Measurements from ENCODE around the gene IQCK.

The IQCK gene

GRCh38 chr16:19830902-19831560 is 113.0 kb downstream of the IQCK start:
- no peak for DNase-seq (ENCODE audit: low read depth, low spot score)
- TF ChIP-seq FOXP2 (optimal IDR thresholded peaks at IDR 0.05; ENCODE audit: control extremely low read depth, extremely low read length, insufficient read depth) (no peak), EZH2 (IDR thresholded peaks at IDR 0.05) (no peak), POLR2AphosphoS5 (IDR thresholded peaks at IDR 0.05; ENCODE audit: borderline replicate concordance, low read depth, low read length) (no peak)
- no peaks in the 10 kb centered on the region for H3K9me3 ChIP-seq (ENCODE audit: low read depth, low read length)
- H3K27ac ChIP-seq, result no peak overlapping the region
- no peaks in the 10 kb centered on the region for H3K36me3 ChIP-seq (ENCODE audit: insufficient read depth, low read length)
- H3K9ac ChIP-seq (ENCODE audit: insufficient read length), result no peak overlapping the region
- no peak overlapping the region for H3K4me3 ChIP-seq

- Histone ChIP-seq H3K36me3 (ENCODE audit: insufficient read depth, low read length) (no peaks in the 10 kb centered on the region), H3K9ac (ENCODE audit: insufficient read length) (no peak overlapping the region), H3K9me3 (ENCODE audit: low read depth, low read length) (no peaks in the 10 kb centered on the region), H3K4me3 (no peak overlapping the region), H3K27ac (no peak overlapping the region)
- no peak for TF ChIP-seq EZH2 (IDR thresholded peaks at IDR 0.05)
- no peak for TF ChIP-seq FOXP2 (optimal IDR thresholded peaks at IDR 0.05; ENCODE audit: control extremely low read depth, extremely low read length, insufficient read depth)
- TF ChIP-seq POLR2AphosphoS5 (IDR thresholded peaks at IDR 0.05; ENCODE audit: borderline replicate concordance, low read depth, low read length), result no peak
- no peak for DNase-seq (ENCODE audit: low read depth, low spot score)
Measured at GRCh38 chr16:19831678-19832077, 113.6 kb downstream of the IQCK start.

- H3K36me3 ChIP-seq (ENCODE audit: insufficient read depth, low read length), result no peaks in the 10 kb centered on the region
- no peak for TF ChIP-seq FOXP2 (optimal IDR thresholded peaks at IDR 0.05; ENCODE audit: control extremely low read depth, extremely low read length, insufficient read depth)
- no peak for TF ChIP-seq POLR2AphosphoS5 (IDR thresholded peaks at IDR 0.05; ENCODE audit: borderline replicate concordance, low read depth, low read length)
- TF ChIP-seq EZH2 (IDR thresholded peaks at IDR 0.05), result no peak
- no peak overlapping the region for H3K27ac ChIP-seq
- H3K4me3 ChIP-seq, result no peak overlapping the region
- DNase-seq (ENCODE audit: low read depth, low spot score), result no peak
- no peak overlapping the region for H3K9ac ChIP-seq (ENCODE audit: insufficient read length)
- no peaks in the 10 kb centered on the region for H3K9me3 ChIP-seq (ENCODE audit: low read depth, low read length)
Measured at GRCh38 chr16:19833176-19833575, 115.1 kb downstream of the IQCK start.

- H3K36me3 ChIP-seq (ENCODE audit: insufficient read depth, low read length), result no peaks in the 10 kb centered on the region
- H3K4me3 ChIP-seq, result no peak overlapping the region
- no peak for TF ChIP-seq POLR2AphosphoS5 (IDR thresholded peaks at IDR 0.05; ENCODE audit: borderline replicate concordance, low read depth, low read length)
- H3K27ac ChIP-seq, result no peak overlapping the region
- DNase-seq (ENCODE audit: low read depth, low spot score), result no peak
- H3K9me3 ChIP-seq (ENCODE audit: low read depth, low read length), result no peaks in the 10 kb centered on the region
- H3K9ac ChIP-seq (ENCODE audit: insufficient read length), result no peak overlapping the region
Measured at GRCh38 chr16:19833581-19833980, 115.5 kb downstream of the IQCK start.

GRCh38 chr16:19835196-19835595 is 117.1 kb downstream of the IQCK start:
- no peak overlapping the region for H3K27ac ChIP-seq

DNA sequence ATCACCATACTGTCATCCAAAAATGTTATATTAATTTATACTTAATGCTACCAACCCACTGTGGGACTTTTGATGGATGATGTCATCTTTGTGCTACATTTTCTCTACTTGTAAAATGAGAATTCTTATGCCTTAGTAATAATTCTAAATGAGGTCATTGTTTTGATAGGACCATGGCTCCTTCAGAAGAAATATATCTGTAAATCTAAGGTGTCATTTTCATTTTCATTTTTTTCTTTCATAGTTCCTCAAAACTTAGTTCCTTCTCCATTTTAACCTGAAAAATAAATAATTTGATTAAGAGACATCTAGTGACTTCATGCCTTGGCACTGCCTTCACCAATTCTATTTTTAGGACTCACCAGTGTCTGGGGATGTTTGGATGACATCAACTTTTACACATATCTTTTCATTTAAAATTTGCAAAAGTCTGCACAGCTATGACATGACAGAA is 117.9 kb downstream of the IQCK start:
- Histone ChIP-seq H3K36me3 (ENCODE audit: insufficient read depth, low read length) (no peaks in the 10 kb centered on the region), H3K27ac (no peak overlapping the region), H3K4me3 (no peak overlapping the region), H3K9ac (ENCODE audit: insufficient read length) (no peak overlapping the region), H3K9me3 (ENCODE audit: low read depth, low read length) (no peaks in the 10 kb centered on the region)
- DNase-seq (ENCODE audit: low read depth, low spot score), result no peak
- TF ChIP-seq FOXP2 (optimal IDR thresholded peaks at IDR 0.05; ENCODE audit: control extremely low read depth, extremely low read length, insufficient read depth) (no peak), POLR2AphosphoS5 (IDR thresholded peaks at IDR 0.05; ENCODE audit: borderline replicate concordance, low read depth, low read length) (no peak), EZH2 (IDR thresholded peaks at IDR 0.05) (no peak)

More at GRCh38 chr16:19835196-19835595, 117.1 kb downstream of the IQCK start:
- no peak for DNase-seq (ENCODE audit: low read depth, low spot score)
- no peaks in the 10 kb centered on the region for H3K9me3 ChIP-seq (ENCODE audit: low read depth, low read length)
- H3K9ac ChIP-seq (ENCODE audit: insufficient read length), result no peak overlapping the region
- no peak for TF ChIP-seq FOXP2 (optimal IDR thresholded peaks at IDR 0.05; ENCODE audit: control extremely low read depth, extremely low read length, insufficient read depth)
- TF ChIP-seq EZH2 (IDR thresholded peaks at IDR 0.05), result no peak
- no peak for TF ChIP-seq POLR2AphosphoS5 (IDR thresholded peaks at IDR 0.05; ENCODE audit: borderline replicate concordance, low read depth, low read length)
- H3K36me3 ChIP-seq (ENCODE audit: insufficient read depth, low read length), result no peaks in the 10 kb centered on the region
- H3K4me3 ChIP-seq, result no peak overlapping the region

GRCh38 chr16:19837331-19837980 is 119.4 kb downstream of the IQCK start:
- TF ChIP-seq POLR2AphosphoS5 (IDR thresholded peaks at IDR 0.05; ENCODE audit: borderline replicate concordance, low read depth, low read length) (no peak), EZH2 (IDR thresholded peaks at IDR 0.05) (no peak), FOXP2 (optimal IDR thresholded peaks at IDR 0.05; ENCODE audit: control extremely low read depth, extremely low read length, insufficient read depth) (no peak)
- H3K27ac ChIP-seq, result no peak overlapping the region

GRCh38 chr16:19837984-19838707 is 120.1 kb downstream of the IQCK start:
- Histone ChIP-seq H3K4me3 (no peak overlapping the region), H3K9ac (ENCODE audit: insufficient read length) (no peak overlapping the region), H3K27ac (no peak overlapping the region), H3K36me3 (ENCODE audit: insufficient read depth, low read length) (no peaks in the 10 kb centered on the region), H3K9me3 (ENCODE audit: low read depth, low read length) (no peaks in the 10 kb centered on the region)
- no peak for DNase-seq (ENCODE audit: low read depth, low spot score)
- no peak for TF ChIP-seq EZH2 (IDR thresholded peaks at IDR 0.05)
- TF ChIP-seq POLR2AphosphoS5 (IDR thresholded peaks at IDR 0.05; ENCODE audit: borderline replicate concordance, low read depth, low read length), result no peak
- TF ChIP-seq FOXP2 (optimal IDR thresholded peaks at IDR 0.05; ENCODE audit: control extremely low read depth, extremely low read length, insufficient read depth), result no peak

More at GRCh38 chr16:19837331-19837980, 119.4 kb downstream of the IQCK start:
- no peaks in the 10 kb centered on the region for H3K36me3 ChIP-seq (ENCODE audit: insufficient read depth, low read length)
- DNase-seq (ENCODE audit: low read depth, low spot score), result no peak
- no peak overlapping the region for H3K9ac ChIP-seq (ENCODE audit: insufficient read length)
- H3K9me3 ChIP-seq (ENCODE audit: low read depth, low read length), result no peaks in the 10 kb centered on the region
- H3K4me3 ChIP-seq, result no peak overlapping the region

Measured in SK-N-MC (cell line).